ENCODE data around the gene GYG1.

The GYG1 gene

DNA sequence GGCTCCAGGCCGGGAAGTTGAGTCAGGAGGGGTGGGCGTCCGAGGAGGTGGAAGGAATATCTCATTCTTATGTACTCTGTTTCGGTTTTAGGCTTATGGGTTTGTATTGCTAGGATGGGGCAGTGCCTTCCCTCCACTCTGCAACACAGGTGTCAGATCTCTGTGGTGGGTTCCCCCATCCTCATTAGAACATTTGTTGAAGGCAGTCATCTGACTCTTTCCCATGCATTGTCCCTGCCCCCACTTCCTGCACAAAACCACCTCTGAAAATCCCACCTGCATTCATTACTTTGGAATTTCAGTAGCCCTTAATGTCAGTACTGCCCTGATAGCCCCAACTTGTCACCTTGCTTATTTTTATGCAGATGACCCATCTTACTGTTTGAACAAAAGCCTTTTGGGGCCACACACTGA lies 29.5 kb downstream of the GYG1 start:
- H4K20me1 ChIP-seq (ENCODE audit: insufficient read depth): 0 out of 2 replicates have a peak, but pooled peaks cover 3% of the 10 kb centered on the region
- peaks cover 38% of the 10 kb centered on the region; the same call in 1 of the 2 replicates for H3K36me3 ChIP-seq (ENCODE audit: insufficient read depth)
- H3K4me3 ChIP-seq (IDR thresholded peaks at IDR 0.05; ENCODE audit: insufficient read depth, low read depth, low read length): no peak overlapping the region
- H3K4me1 ChIP-seq (ENCODE audit: low read depth, poor library complexity, severe bottlenecking): peaks cover 34% of the 10 kb centered on the region
- no peak overlapping the region; the same call in 1 of the 2 replicates for H3K27ac ChIP-seq
- H3K27me3 ChIP-seq (ENCODE audit: insufficient read depth, low read depth): no peaks in the 10 kb centered on the region
- TF ChIP-seq, protein P1, sequence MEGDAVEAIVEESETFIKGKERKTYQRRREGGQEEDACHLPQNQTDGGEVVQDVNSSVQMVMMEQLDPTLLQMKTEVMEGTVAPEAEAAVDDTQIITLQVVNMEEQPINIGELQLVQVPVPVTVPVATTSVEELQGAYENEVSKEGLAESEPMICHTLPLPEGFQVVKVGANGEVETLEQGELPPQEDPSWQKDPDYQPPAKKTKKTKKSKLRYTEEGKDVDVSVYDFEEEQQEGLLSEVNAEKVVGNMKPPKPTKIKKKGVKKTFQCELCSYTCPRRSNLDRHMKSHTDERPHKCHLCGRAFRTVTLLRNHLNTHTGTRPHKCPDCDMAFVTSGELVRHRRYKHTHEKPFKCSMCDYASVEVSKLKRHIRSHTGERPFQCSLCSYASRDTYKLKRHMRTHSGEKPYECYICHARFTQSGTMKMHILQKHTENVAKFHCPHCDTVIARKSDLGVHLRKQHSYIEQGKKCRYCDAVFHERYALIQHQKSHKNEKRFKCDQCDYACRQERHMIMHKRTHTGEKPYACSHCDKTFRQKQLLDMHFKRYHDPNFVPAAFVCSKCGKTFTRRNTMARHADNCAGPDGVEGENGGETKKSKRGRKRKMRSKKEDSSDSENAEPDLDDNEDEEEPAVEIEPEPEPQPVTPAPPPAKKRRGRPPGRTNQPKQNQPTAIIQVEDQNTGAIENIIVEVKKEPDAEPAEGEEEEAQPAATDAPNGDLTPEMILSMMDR (conservative IDR thresholded peaks at IDR 0.05; ENCODE audit: low read depth, low read length): no peak
- no peak overlapping the region for H3K4me2 ChIP-seq
- H3K79me2 ChIP-seq (ENCODE audit: insufficient read depth, low read depth): peaks cover 25% of the 10 kb centered on the region; the same call in 1 of the 2 replicates
- no peak overlapping the region for H2AFZ ChIP-seq (ENCODE audit: low read depth)
- no peak overlapping the region for H3K9ac ChIP-seq

GRCh38 chr3:149021830-149022229 lies 30.5 kb downstream of the GYG1 start:
- Histone ChIP-seq H3K79me2 (ENCODE audit: insufficient read depth, low read depth) (peaks cover 25% of the 10 kb centered on the region; the same call in 1 of the 2 replicates), H3K9ac (no peak overlapping the region), H3K4me1 (ENCODE audit: low read depth, poor library complexity, severe bottlenecking) (peaks cover 28% of the 10 kb centered on the region), H3K36me3 (ENCODE audit: insufficient read depth) (peaks cover 43% of the 10 kb centered on the region), H3K4me3 (IDR thresholded peaks at IDR 0.05; ENCODE audit: insufficient read depth, low read depth, low read length) (no peak overlapping the region), H3K27me3 (ENCODE audit: insufficient read depth, low read depth) (no peaks in the 10 kb centered on the region), H3K27ac (no peak overlapping the region), H3K4me2 (no peak overlapping the region), H4K20me1 (ENCODE audit: insufficient read depth) (0 out of 2 replicates have a peak, but pooled peaks cover 3% of the 10 kb centered on the region), H2AFZ (ENCODE audit: low read depth) (no peak overlapping the region)
- TF ChIP-seq, protein P1 (conservative IDR thresholded peaks at IDR 0.05; ENCODE audit: low read depth, low read length): no peak

GRCh38 chr3:149023951-149024350 lies 32.6 kb downstream of the GYG1 start:
- TF ChIP-seq, protein P1 (conservative IDR thresholded peaks at IDR 0.05; ENCODE audit: low read depth, low read length): no peak
- no peak overlapping the region for H3K27ac ChIP-seq
- H3K36me3 ChIP-seq (ENCODE audit: insufficient read depth): peaks cover 52% of the 10 kb centered on the region

DNA sequence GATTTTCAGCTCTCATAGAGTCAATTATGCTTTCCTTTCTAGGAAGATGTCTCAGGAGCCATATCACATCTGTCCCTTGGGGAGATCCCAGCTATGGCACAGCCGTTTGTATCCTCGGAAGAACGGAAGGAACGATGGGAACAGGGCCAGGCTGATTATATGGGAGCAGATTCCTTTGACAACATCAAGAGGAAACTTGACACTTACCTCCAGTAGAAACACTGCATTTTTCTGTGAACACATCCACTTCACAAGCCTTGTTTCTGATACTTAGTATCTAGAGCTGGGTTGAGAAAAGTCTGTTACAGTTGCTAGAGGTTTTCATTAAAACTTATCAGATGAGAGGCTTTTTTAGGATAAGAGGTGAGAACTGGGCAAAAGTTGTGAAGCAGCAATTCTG lies 35.4 kb downstream of the GYG1 start:
- Histone ChIP-seq H3K4me3 (IDR thresholded peaks at IDR 0.05; ENCODE audit: insufficient read depth, low read depth, low read length) (no peak overlapping the region), H3K27me3 (ENCODE audit: insufficient read depth, low read depth) (no peaks in the 10 kb centered on the region), H3K9ac (no peak overlapping the region), H3K79me2 (ENCODE audit: insufficient read depth, low read depth) (peaks cover 13% of the 10 kb centered on the region; the same call in 1 of the 2 replicates), H4K20me1 (ENCODE audit: insufficient read depth) (no peaks in the 10 kb centered on the region), H3K27ac (no peak overlapping the region; the same call in 1 of the 2 replicates), H3K4me1 (ENCODE audit: low read depth, poor library complexity, severe bottlenecking) (no peaks in the 10 kb centered on the region), H3K36me3 (ENCODE audit: insufficient read depth) (peaks cover 46% of the 10 kb centered on the region), H2AFZ (ENCODE audit: low read depth) (no peak overlapping the region), H3K4me2 (no peak overlapping the region)
- TF ChIP-seq, protein P1 (conservative IDR thresholded peaks at IDR 0.05; ENCODE audit: low read depth, low read length): no peak

More at GRCh38 chr3:149023951-149024350, 32.6 kb downstream of the GYG1 start:
- Histone ChIP-seq H3K4me2 (no peak overlapping the region), H2AFZ (ENCODE audit: low read depth) (no peak overlapping the region), H3K4me3 (IDR thresholded peaks at IDR 0.05; ENCODE audit: insufficient read depth, low read depth, low read length) (no peak overlapping the region), H3K9ac (no peak overlapping the region), H3K27me3 (ENCODE audit: insufficient read depth, low read depth) (no peaks in the 10 kb centered on the region), H4K20me1 (ENCODE audit: insufficient read depth) (no peaks in the 10 kb centered on the region), H3K79me2 (ENCODE audit: insufficient read depth, low read depth) (peaks cover 13% of the 10 kb centered on the region; the same call in 1 of the 2 replicates), H3K4me1 (ENCODE audit: low read depth, poor library complexity, severe bottlenecking) (peaks cover 16% of the 10 kb centered on the region)

Data from KMS-11 (cell line).